Prostate gland (tissue), 2 donors: ENCODE results near the gene UTP25.

Source experiments
- POLR2A ChIP-seq: fragments of 450-650 bp; IDR thresholded peaks from one replicate; pipeline ENCODE4 v1.6.1; 2016; ENCODE audit warnings: antibody characterized with exemption, mild to moderate bottlenecking
- TF ChIP-seq, protein P1 (sequence below), 4 experiments: fragments of 200-600 bp in 2 of 4; fragments of 450-650 bp in 2 of 4; sonication (generic) in 2 of 4; IDR thresholded peaks; 1 replicate in 3 of 4; 2 replicates in 1 of 4; pipeline ENCODE4 v1.5.1; 2016 to 2019; ENCODE audit warnings: antibody characterized with exemption in 4 of 4, mild to moderate bottlenecking in 2 of 4, moderate library complexity in 2 of 4

DNA sequence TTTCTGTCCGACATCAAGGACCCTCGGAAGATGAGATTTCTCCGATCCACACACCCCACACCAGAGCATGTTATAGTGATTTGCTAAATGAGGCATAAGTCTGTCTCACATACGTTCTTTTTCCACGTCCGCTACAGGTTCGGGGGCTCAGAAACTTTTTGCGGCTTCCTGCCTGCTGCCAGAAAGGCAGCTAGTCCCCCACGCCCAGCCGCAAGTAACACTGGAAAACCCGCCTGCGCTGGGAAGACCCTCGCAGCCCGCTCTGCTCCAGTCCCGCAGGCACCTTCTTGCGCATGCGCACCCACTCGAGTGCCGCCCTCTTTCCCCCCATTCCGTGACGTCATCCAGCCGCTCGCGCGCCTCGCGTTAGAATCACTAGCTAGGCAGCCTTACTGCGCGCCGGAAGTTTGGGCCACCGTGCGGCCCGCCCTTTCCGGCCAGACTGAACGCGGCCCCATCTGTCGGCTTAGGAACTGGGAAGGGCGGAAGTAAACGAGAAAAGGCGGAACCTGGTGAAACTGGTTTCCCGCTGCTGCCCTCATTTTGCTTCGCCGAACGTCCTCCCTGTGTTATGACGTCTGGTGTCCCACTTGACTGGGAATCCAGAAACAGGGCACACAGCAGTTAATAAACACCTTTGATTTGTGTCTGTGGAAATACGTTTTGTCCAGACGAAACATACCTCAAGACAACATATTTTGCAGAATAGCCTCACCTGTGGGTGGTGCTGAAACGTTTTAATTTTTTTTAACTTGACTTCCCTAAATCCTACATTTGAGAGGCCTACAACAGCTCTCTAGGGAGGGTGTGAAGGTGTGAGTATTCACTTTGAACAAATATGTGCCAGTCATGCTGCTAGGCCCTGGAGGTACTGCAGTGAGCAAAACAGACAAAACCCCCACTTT, 43.3 kb upstream of the UTP25 start, which contains the start of gene C1orf74:
- TF ChIP-seq POLR2A, result peak; percentile 65
- TF ChIP-seq, protein P1, sequence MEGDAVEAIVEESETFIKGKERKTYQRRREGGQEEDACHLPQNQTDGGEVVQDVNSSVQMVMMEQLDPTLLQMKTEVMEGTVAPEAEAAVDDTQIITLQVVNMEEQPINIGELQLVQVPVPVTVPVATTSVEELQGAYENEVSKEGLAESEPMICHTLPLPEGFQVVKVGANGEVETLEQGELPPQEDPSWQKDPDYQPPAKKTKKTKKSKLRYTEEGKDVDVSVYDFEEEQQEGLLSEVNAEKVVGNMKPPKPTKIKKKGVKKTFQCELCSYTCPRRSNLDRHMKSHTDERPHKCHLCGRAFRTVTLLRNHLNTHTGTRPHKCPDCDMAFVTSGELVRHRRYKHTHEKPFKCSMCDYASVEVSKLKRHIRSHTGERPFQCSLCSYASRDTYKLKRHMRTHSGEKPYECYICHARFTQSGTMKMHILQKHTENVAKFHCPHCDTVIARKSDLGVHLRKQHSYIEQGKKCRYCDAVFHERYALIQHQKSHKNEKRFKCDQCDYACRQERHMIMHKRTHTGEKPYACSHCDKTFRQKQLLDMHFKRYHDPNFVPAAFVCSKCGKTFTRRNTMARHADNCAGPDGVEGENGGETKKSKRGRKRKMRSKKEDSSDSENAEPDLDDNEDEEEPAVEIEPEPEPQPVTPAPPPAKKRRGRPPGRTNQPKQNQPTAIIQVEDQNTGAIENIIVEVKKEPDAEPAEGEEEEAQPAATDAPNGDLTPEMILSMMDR (IDR thresholded peaks at IDR 0.05), result peak in 2 of 4 experiments; percentile 33 to 36
